GM10847 (cell line): ENCODE measurements around the gene CETP.

Source experiments
- POLR2A ChIP-seq: IDR thresholded peaks from 2 replicates; pipeline ENCODE4 v1.6.1; 2011; ENCODE audit not compliant: insufficient read length; ENCODE audit errors: extremely low read depth

Gene CETP

DNA sequence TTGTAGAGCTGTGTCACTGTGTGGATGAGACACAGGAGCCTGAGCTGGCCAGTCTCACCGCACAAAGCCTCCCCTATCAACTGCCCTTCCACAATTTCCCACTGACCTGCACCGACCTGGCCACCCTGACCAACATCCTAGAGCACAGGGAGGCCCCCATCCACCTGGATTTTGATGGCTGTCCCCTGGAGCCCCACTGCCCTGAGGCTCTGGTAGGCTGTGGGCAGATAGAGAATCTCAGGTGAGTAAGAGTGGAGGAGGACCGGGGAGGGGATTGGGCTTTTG lies 65.0 kb downstream of the CETP start:
- TF ChIP-seq POLR2A = peak; percentile 8

DNA sequence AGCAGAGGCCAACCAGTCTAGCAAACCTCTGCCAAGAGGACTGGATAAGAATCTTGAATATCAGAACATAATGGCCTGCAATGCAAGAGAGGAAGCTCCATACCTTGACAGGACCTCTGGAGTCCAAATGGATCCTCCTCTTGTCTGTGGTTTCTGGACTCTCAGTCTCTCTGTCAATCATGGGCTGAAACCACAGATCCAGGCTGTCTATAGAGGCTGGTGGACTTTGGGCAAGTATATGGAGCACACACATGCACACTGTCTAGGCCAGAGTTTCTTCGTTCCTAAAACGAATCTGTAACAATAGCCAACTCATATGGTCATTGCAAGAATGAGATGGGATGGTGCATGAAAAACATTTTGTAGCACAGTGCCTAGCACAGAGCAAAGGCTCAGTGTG lies 65.3 kb downstream of the CETP start:
- TF ChIP-seq POLR2A = no peak

DNA sequence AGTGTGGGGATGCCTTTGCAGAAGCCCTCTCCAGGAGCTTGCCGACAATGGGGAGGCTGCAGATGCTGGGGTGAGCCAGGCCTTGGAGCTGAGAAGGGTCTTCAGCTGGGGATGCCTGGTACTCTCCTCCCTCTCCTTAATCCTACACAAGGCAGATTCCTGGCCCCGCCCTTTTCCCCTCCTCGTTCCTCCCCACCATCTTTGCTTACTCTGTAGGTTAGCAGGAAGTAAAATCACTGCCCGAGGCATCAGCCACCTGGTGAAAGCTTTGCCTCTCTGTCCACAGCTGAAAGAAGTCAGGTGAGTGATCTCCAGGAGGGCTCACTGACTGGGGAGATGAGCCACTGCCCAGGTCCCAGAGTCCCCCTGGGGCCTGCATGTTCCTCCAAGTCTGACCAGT lies 66.3 kb downstream of the CETP start:
- no peak for TF ChIP-seq POLR2A

DNA sequence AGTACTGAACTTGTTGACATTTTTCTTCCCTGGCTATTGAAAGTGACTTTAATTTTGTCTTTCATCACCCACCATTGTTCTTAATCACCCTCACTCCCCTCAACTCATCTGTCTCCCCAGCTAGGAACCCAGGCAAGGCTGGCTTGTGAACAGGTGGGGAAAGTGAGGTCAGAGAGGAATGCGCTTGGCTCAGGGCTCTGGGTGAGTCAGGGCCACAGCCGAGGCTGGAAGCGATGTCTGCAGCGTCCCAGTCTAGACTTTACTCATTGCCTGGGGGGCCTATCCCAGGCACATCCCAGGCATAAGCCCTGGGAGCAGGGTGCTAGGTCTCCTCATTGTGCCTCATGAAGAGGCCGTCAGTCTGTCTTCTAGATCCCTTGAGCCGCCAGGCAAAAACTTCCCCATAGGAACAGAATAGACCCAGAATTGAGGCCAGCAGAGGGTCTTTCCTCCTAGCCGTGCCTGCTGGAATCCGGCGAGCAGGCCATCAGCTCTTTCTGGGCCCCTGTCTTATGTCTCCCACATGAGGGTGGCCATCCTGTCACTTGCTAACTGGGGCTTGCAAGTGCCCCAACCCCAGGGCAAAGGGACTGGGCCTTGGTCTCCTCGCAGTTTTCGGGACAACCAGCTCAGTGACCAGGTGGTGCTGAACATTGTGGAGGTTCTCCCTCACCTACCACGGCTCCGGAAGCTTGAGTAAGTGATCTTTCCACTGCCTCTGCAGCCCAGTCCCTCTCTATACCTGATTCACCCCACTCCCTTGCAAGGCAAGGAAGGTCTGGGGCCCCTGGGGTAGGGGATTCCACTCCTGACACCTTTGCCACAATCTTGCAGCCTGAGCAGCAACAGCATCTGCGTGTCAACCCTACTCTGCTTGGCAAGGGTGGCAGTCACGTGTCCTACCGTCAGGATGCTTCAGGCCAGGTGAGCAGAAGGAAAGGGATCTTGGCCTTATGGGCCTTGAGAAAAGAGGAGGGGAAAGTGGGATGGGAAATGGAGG lies 67.7 kb downstream of the CETP start:
- TF ChIP-seq POLR2A = no peak

- no peak for TF ChIP-seq POLR2A
These were observed 68.7 kb downstream of the CETP start for GRCh38 chr16:57030346-57030902.

DNA sequence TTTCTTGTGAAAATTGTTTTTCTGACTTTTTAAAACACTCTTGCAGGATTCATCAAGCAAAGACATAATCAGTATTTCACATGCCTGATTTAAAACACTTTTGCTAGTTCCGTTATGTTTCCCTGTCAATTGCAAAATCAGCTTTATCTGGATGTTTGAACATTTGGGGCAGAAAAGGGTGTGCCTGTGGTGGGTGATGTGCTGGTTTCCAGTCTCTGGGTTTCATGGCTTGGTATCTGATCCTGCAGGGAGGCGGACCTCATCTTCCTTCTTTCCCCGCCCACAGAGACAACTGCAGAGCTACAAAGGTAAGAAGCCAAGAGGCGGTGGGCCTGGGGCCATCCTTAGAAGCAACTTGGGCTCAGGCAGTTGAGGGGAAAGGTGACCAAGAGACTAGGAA lies 69.4 kb downstream of the CETP start:
- no peak for TF ChIP-seq POLR2A

DNA sequence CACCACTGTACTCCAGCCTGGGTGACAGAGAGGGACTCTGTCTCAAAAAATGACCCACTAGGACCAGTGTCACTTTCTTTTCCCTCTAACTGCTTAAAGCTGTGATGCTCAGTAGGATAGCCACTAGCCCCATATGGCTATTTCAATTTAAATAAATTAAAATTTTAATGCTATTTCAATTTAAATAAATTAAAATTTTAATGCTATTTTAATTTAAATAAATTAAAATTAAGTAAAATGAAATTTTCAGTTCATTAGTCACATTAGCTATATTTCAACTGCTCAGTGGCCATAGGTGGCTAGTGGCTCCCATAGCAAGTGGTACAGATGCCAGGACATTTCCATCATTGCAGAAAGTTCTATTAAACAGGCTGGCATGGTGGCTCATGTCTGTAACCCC lies 70.6 kb downstream of the CETP start:
- TF ChIP-seq POLR2A = no peak

GRCh38 chr16:57032931-57033330 lies 71.2 kb downstream of the CETP start:
- TF ChIP-seq POLR2A = no peak
